Measurements from ENCODE around the gene ZNF182.

GRCh38 chrX:48028091-48028490, 24.3 kb upstream of the ZNF182 start:
- TF ChIP-seq EZH2 (IDR thresholded peaks at IDR 0.05; ENCODE audit: insufficient read depth, poor library complexity, severe bottlenecking): no peak
- TF ChIP-seq EZH2phosphoT487 (IDR thresholded peaks at IDR 0.05; ENCODE audit: insufficient read depth, low read depth): no peak
